ENCODE data around the gene ASB7.

ASB7 gene

GRCh38 chr15:100597862-100598261, 4.5 kb upstream of the ASB7 start:
- DNase-seq (ENCODE audit: low read depth in 2 of 2): no peak

- DNase-seq (ENCODE audit: low read depth in 2 of 2): no peak
Observed at GRCh38 chr15:100598655-100599054, 3.7 kb upstream of the ASB7 start.

- DNase-seq (ENCODE audit: low read depth in 2 of 2): no peak
Observed at GRCh38 chr15:100601163-100601562, 1.2 kb upstream of the ASB7 start.

- no peak for DNase-seq (ENCODE audit: low read depth in 2 of 2)
Observed at GRCh38 chr15:100601617-100602063, 749 bp upstream of the ASB7 start.

GRCh38 chr15:100602823-100603393, 519 bp downstream of the ASB7 start:
- DNase-seq (ENCODE audit: low read depth in 2 of 2): peak in 1 of 2 donors; percentile 43

- DNase-seq (ENCODE audit: low read depth in 2 of 2): no peak
Observed at GRCh38 chr15:100612539-100612938, 10.2 kb downstream of the ASB7 start.

- DNase-seq (ENCODE audit: low read depth in 2 of 2): no peak
Observed at GRCh38 chr15:100613208-100613607, 10.8 kb downstream of the ASB7 start.

- DNase-seq (ENCODE audit: low read depth in 2 of 2): no peak
Observed at GRCh38 chr15:100614336-100614735, 11.9 kb downstream of the ASB7 start.

- DNase-seq (ENCODE audit: low read depth in 2 of 2): no peak
Observed at GRCh38 chr15:100614918-100615317, 12.5 kb downstream of the ASB7 start.

GRCh38 chr15:100615801-100616200, 13.4 kb downstream of the ASB7 start:
- no peak for DNase-seq (ENCODE audit: low read depth in 2 of 2)

- no peak for DNase-seq (ENCODE audit: low read depth in 2 of 2)
Observed at GRCh38 chr15:100616700-100617099, 14.3 kb downstream of the ASB7 start.

- no peak for DNase-seq (ENCODE audit: low read depth in 2 of 2)
Observed at GRCh38 chr15:100623301-100623700, 20.9 kb downstream of the ASB7 start.

GRCh38 chr15:100627789-100628395, 25.5 kb downstream of the ASB7 start:
- peak; percentile 28 to 33 for DNase-seq (ENCODE audit: low read depth in 2 of 2)

- no peak for DNase-seq (ENCODE audit: low read depth in 2 of 2)
Observed at GRCh38 chr15:100628746-100629145, 26.4 kb downstream of the ASB7 start.

- no peak for DNase-seq (ENCODE audit: low read depth in 2 of 2)
Observed at GRCh38 chr15:100631831-100632230, 29.4 kb downstream of the ASB7 start.

- DNase-seq (ENCODE audit: low read depth in 2 of 2): no peak
Observed at GRCh38 chr15:100633763-100634075, 31.3 kb downstream of the ASB7 start.

- no peak for DNase-seq (ENCODE audit: low read depth in 2 of 2)
Observed at GRCh38 chr15:100635406-100636071, 33.1 kb downstream of the ASB7 start.

GRCh38 chr15:100638177-100638730, 35.9 kb downstream of the ASB7 start:
- DNase-seq (ENCODE audit: low read depth in 2 of 2): no peak

- no peak for DNase-seq (ENCODE audit: low read depth in 2 of 2)
Observed at GRCh38 chr15:100642213-100642949, 40.0 kb downstream of the ASB7 start.

GRCh38 chr15:100642950-100643338, 40.6 kb downstream of the ASB7 start:
- DNase-seq (ENCODE audit: low read depth in 2 of 2): no peak

- no peak for DNase-seq (ENCODE audit: low read depth in 2 of 2)
Observed at GRCh38 chr15:100645671-100646070, 43.3 kb downstream of the ASB7 start.

GRCh38 chr15:100648951-100649350, 46.6 kb downstream of the ASB7 start:
- no peak for DNase-seq (ENCODE audit: low read depth in 2 of 2)

Measured in stimulated activated CD4-positive, alpha-beta T cell treated with anti-CD3 and anti-CD28 coated beads, Interleukin-4, amount 100 ng/mL, for 48 hours (primary cell).